ENCODE data around the gene CYYR1.

- TF ChIP-seq CTCF (IDR thresholded peaks at IDR 0.05) (no peak), POLR2A (IDR thresholded peaks at IDR 0.05) (no peak)
Measured at GRCh38 chr21:26614251-26614650, 41.2 kb upstream of the CYYR1 start.
